ENCODE measurements around the gene KRTAP5-10. TPM values are rescaled to one million over a fixed set of nuclear protein-coding genes. Genes with fewer than 3 reads are reported as not detected.
"Not testable (repeated sequence)": the region's sequence is repeated elsewhere in the genome, so short reads cannot be mapped to it uniquely, and the experiment has no call there.

Gene KRTAP5-10
- total RNA-seq, 4 donors from 2014 or later: not detected

DNA sequence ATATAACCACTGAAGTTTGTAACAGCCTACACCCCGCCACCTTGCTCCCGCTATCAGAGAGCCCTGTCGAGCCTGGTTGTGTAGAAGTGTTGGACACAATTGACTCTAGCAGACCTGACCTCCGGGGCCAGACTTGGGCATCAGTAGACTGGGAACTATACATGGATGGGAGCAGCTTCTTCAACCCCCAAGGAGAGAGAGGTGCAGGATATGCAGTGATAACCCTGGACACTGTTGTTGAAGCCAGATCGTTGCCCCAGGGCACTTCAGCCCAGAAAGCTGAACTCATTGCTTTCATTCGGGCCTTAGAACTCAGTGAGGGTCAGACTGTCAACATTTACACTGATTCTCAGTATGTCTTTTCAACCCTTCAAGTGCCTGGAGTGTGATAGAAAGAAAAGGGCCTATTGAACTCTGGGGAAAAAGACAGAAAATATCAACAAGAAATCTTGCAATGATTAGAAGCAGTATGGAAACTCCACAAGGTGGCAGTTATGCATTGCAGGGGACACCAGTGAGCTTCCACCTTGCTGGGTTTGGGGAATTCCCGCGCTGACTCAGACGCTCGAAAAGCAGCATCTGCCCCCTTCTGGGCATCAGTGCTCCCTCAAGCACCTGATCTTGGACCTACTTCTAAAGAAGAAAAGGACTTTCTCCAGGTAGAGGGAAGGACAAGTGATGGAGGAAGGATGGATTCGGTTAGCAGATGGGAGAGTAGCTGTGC is 23.6 kb downstream of the KRTAP5-10 start:
- DNase-seq; H3K27ac ChIP-seq; H3K4me3 ChIP-seq; H3K9me3 ChIP-seq; H3K4me1 ChIP-seq; H3K27me3 ChIP-seq; H3K36me3 ChIP-seq; intact Hi-C loops (cut with DNase I): not testable (repeated sequence)
- peak in 1 of 6 experiments; percentile 26 for TF ChIP-seq CTCF (IDR thresholded peaks at IDR 0.05)
- 33 to 44% methylated on average over 8 to 9 of the region's 11 CpGs for WGBS, 2 donors

GRCh38 chr11:71589546-71589920 is 24.2 kb downstream of the KRTAP5-10 start:
- 30 to 59% methylated on average over 3 to 8 of the region's 8 CpGs for WGBS, 2 donors
- DNase-seq: not testable (repeated sequence)

GRCh38 chr11:71603221-71603620 is 37.9 kb downstream of the KRTAP5-10 start:
- H3K27me3 ChIP-seq: peaks cover 0 to 69% (median 3%) of the 10 kb centered on the region in 4 donors
- H3K4me3 ChIP-seq; H3K27ac ChIP-seq; H3K36me3 ChIP-seq; DNase-seq; H3K9me3 ChIP-seq; intact Hi-C loops (cut with DNase I): not testable (repeated sequence)
- WGBS, 2 donors: 70% methylated on average over 2 of the region's 11 CpGs; no CpG with 5 or more reads in 1 of the 2 donors
- H3K4me1 ChIP-seq: peaks cover 5 to 10% (median 8%) of the 10 kb centered on the region in 3 donors

More at GRCh38 chr11:71589546-71589920, 24.2 kb downstream of the KRTAP5-10 start:
- H3K36me3 ChIP-seq; H3K27ac ChIP-seq; H3K4me3 ChIP-seq; H3K9me3 ChIP-seq; H3K27me3 ChIP-seq; intact Hi-C loops (cut with DNase I); H3K4me1 ChIP-seq: not testable (repeated sequence)

DNA sequence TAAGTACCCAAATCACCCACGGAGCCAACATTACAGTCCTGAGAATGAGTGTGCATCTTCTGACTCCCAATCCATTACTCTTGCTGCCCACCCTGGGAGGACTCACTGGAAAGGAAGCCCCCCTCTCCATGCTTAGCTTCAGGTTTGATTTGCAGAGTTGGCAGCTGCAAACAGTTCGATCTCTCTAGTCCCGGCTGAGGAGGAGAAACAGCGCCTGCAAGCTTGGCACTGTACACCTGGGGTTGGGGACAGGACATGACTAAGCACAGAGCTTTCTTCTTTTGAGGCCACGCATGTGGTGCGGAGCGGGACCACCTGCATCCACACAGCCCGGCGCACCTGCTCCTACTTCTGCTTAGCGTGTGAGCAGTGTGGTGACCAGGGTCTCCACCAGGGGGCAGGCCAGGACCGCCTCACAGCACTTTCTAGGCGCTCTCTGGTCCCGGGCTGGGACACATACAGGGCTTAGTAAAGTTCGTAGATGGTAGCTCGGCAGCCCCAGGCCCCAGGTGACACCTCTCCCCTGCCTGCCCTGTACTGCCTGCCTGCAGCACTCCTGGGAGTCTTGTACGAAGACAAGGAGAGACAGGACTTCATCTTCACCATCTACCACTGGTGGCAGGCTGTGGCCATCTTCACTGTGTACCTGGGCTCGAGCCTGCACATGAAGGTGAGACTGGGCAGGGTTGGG is 39.6 kb downstream of the KRTAP5-10 start:
- peaks cover 0 to 87% (median 3%) of the 10 kb centered on the region in 4 donors for H3K27me3 ChIP-seq
- H3K4me3 ChIP-seq; H3K9me3 ChIP-seq; intact Hi-C loops (cut with DNase I); H3K27ac ChIP-seq; H3K36me3 ChIP-seq; DNase-seq: not testable (repeated sequence)
- WGBS, 2 donors: 0 to 38% methylated on average over 1 to 2 of the region's 17 CpGs
- peak in 4 of 6 experiments; percentile 31 to 62 (median 49) for TF ChIP-seq CTCF (IDR thresholded peaks at IDR 0.05)
- H3K4me1 ChIP-seq: peaks cover 5 to 14% (median 8%) of the 10 kb centered on the region in 3 donors

DNA sequence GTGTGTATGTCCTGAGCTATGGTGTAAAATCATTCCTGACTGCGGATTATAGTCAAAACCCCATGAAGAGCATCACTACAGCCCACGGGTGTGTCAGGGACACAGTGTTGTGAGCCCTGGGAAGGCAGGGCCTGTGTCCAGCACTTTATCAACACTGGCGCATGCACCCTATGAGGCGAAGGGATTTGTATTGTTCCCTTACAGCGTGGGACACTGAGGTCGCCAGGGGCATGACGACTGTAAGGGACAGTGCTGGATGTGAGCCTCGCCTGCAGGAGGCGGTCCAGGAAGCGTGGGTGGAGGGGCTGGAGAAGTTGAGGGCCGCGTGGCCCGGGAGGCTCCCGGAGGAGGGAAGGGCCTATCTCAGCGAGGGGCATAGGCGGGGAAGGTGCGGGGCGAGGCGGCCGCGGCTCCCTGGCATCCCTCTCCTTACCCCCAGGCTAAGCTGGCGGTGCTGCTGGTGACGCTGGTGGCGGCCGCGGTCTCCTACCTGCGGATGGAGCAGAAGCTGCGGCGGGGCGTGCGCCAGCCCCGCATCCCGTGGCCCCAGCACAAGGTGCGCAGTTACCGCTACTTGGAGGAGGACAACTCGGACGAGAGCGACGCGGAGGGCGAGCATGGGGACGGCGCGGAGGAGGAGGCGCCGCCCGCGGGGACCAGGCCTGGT is 41.6 kb downstream of the KRTAP5-10 start:
- H3K36me3 ChIP-seq; H3K27ac ChIP-seq; DNase-seq; intact Hi-C loops (cut with DNase I); H3K9me3 ChIP-seq: not testable (repeated sequence)
- H3K27me3 ChIP-seq: peaks cover 0 to 79% (median 3%) of the 10 kb centered on the region in 4 donors
- H3K4me3 ChIP-seq: peak overlapping the region in 1 of 4 donors; percentile 41
- peaks cover 5 to 14% (median 8%) of the 10 kb centered on the region in 3 donors for H3K4me1 ChIP-seq
- WGBS, 2 donors: 27 to 32% methylated on average over 10 to 17 of the region's 48 CpGs

DNA sequence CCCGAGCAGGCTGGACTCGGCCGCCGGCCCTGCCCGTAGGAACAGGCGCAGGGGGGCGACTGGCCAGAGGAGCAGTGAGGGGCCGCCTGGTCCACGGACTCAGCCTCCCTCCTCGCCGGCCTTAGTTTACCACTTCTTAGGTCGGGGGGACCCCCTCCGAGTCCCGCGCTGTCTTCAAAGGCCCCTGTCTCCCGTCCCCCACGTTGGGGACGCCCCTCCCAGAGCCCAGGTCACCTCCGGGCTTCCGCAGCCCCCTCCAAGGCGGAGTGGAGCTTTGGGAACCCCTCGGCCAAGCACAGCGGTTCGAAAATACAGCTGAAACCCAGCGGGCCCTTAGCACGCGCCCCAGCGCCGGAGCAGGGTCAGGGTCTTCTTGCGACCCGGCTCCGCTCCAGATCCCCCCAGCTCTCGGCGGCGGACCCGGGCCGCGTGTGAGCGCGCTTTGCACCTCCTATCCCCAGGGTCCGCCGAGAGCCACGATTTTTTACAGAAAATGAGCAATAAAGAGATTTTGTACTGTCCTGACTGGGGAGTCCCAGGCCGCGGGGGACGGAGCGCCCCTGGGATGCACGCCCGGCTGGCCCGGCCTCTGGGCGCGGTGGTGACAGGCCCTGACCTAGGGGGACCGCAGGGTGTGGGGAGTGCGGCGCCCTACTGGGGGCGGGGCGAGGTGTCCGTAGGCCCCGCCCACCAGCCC is 42.3 kb downstream of the KRTAP5-10 start:
- intact Hi-C loops (cut with DNase I); H3K27ac ChIP-seq; DNase-seq; H3K9me3 ChIP-seq; H3K36me3 ChIP-seq: not testable (repeated sequence)
- Histone ChIP-seq H3K4me3 (peak overlapping the region in 3 of 4 donors; percentile 12 to 41 (median 18)), H3K27me3 (peaks cover 0 to 72% (median 3%) of the 10 kb centered on the region in 4 donors), H3K4me1 (peaks cover 5 to 14% (median 8%) of the 10 kb centered on the region in 3 donors)
- WGBS, 2 donors: 0% methylated on average over 5 of the region's 59 CpGs; no CpG with 5 or more reads in 1 of the 2 donors

DNA sequence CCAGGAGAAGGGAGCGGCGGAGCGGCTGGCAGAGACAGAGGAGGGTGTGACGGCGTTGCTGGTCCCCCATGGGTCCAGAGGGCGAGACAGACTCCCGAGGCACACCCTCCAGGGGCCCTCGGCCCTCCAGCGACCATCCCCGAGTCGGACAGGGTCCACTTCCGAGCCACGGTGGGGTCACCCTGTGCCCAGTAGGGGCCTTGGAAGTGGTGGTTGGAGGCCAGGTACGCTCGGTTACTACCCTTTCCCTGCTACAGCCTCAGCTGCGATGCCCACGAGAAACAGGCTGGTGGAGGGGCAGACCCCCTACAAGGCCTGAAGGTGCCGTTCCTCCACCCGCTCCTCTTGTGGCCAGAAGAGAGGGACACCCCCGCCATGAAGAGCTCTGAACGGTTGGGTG is 42.9 kb downstream of the KRTAP5-10 start:
- H3K27ac ChIP-seq; H3K9me3 ChIP-seq; H3K36me3 ChIP-seq; DNase-seq; intact Hi-C loops (cut with DNase I); H3K4me3 ChIP-seq: not testable (repeated sequence)
- H3K4me1 ChIP-seq: peaks cover 5 to 14% (median 8%) of the 10 kb centered on the region in 3 donors
- peaks cover 0 to 66% (median 3%) of the 10 kb centered on the region in 4 donors for H3K27me3 ChIP-seq
- WGBS, 2 donors: no CpG with 5 or more reads among the region's 21 CpGs

- H3K27ac ChIP-seq: not testable (repeated sequence)
- peaks cover 0 to 38% (median 3%) of the 10 kb centered on the region in 4 donors for H3K27me3 ChIP-seq
Observed at GRCh38 chr11:71611218-71611910, 46.0 kb downstream of the KRTAP5-10 start.

DNA sequence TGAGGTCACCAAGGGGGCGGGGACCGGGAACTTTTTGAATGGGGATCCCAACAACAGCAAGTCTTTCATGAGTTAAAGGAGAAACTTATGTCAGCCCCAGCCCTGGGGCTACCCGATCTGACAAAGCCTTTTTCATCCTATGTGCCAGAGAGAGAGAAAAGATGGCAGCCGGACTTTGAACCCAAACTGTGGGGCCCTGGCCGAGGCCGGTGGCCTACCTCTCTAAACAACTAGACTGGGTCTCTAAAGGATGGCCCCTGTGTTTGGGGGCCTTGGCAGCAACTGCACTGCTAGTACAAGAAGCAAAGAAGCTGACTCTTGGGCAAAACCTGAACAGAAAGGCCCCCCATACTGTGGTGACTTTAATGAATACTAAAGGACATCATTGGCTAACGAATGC is 48.6 kb downstream of the KRTAP5-10 start:
- 82% methylated on average over 3 of the region's 7 CpGs; no CpG with 5 or more reads in 1 of the 2 donors for WGBS, 2 donors
- Histone ChIP-seq H3K27me3 (peaks cover 0 to 13% (median 0%) of the 10 kb centered on the region in 4 donors), H3K4me1 (peaks cover 0 to 14% (median 0%) of the 10 kb centered on the region in 3 donors)
- H3K36me3 ChIP-seq; H3K4me3 ChIP-seq; H3K9me3 ChIP-seq; DNase-seq; H3K27ac ChIP-seq; intact Hi-C loops (cut with DNase I): not testable (repeated sequence)

More at GRCh38 chr11:71611218-71611910, 46.0 kb downstream of the KRTAP5-10 start:
- H3K36me3 ChIP-seq; DNase-seq; H3K9me3 ChIP-seq; intact Hi-C loops (cut with DNase I); H3K4me3 ChIP-seq: not testable (repeated sequence)
- WGBS, 2 donors: 67 to 71% methylated on average over 19 to 21 of the region's 21 CpGs
- peaks cover 5 to 28% (median 8%) of the 10 kb centered on the region in 3 donors for H3K4me1 ChIP-seq
